H1 (cell line): ENCODE measurements around the gene COL6A2. TPM values are rescaled to one million over a fixed set of nuclear protein-coding genes. Genes with fewer than 3 reads are reported as not detected.

Experiments used
- CTCF ChIA-PET: fragments of 300-600 bp; sonication (Branson Sonifier 250); formaldehyde crosslinking; loops from one replicate; lab custom pipeline; 2021; ENCODE audit not compliant: partially characterized antibody; lab: Charles Lee
- POLR2A ChIA-PET: fragments of 300-600 bp; sonication (Branson Sonifier 250); formaldehyde crosslinking; loops from one replicate; lab custom pipeline; 2021; ENCODE audit warnings: inconsistent platforms; ENCODE audit not compliant: partially characterized antibody; lab: Charles Lee
- DNase-seq, 2 experiments: peaks; one replicate each; pipeline versions ENCODE4 v3.0.0 to v3.0.0-alpha.2; 2010 to 2022; ENCODE audit warnings: low spot score in 2 of 2, low read depth in 1 of 2, mixed read lengths in 1 of 2
- FAIRE-seq: peaks from 2 replicates; lab custom pipeline; 2011; peaks lifted over from hg19 to GRCh38; lab: Jason Lieb, UNC
- H2AFZ ChIP-seq: 2 replicates; pipeline ENCODE4 v1.8.1; 2012; ENCODE audit warnings: low read length, inconsistent platforms
- H2AK5ac ChIP-seq: 2 replicates; pipeline ENCODE4 v1.6.1; 2013; ENCODE audit warnings: low read depth, low read length
- H2BK120ac ChIP-seq: replicated peaks from 2 replicates; pipeline ENCODE3; 2013; ENCODE audit warnings: low read depth, low read length, inconsistent platforms
- H2BK12ac ChIP-seq: 2 replicates; pipeline ENCODE4 v1.6.1; 2013; ENCODE audit warnings: low read depth, low read length
- H2BK15ac ChIP-seq: 2 replicates; pipeline ENCODE4 v1.6.1; 2013; ENCODE audit warnings: low read length
- H2BK20ac ChIP-seq: 2 replicates; pipeline ENCODE4 v1.6.1; 2013; ENCODE audit warnings: low read length
- H2BK5ac ChIP-seq: 2 replicates; pipeline ENCODE4 v1.6.1; 2013; ENCODE audit warnings: low read depth, low read length
- H3K14ac ChIP-seq: 2 replicates; pipeline ENCODE4 v1.6.1; 2013; ENCODE audit warnings: inconsistent platforms; ENCODE audit not compliant: insufficient read length
- H3K18ac ChIP-seq: 2 replicates; pipeline ENCODE4 v1.6.1; 2013; ENCODE audit warnings: low read length; ENCODE audit errors: extremely low read depth
- H3K23ac ChIP-seq: 2 replicates; pipeline ENCODE4 v1.6.1; 2013; ENCODE audit warnings: inconsistent platforms; ENCODE audit not compliant: insufficient read length
- H3K23me2 ChIP-seq: 2 replicates; pipeline ENCODE4 v1.6.1; 2013; ENCODE audit warnings: low read depth, low read length
- H3K27ac ChIP-seq: 2 replicates; pipeline ENCODE4 v1.6.1; 2011; ENCODE audit warnings: low read depth, low read length, inconsistent platforms
- H3K27me3 ChIP-seq, 4 experiments: replicated peaks in 1 of 4; 1 replicate in 1 of 4; 2 replicates in 3 of 4; pipeline versions ENCODE4 v1.6.1 to v1.8.1; 2011 to 2013; ENCODE audit warnings: low read length in 3 of 4, mild to moderate bottlenecking in 3 of 4, inconsistent platforms in 2 of 4, mixed read lengths in 2 of 4, moderate library complexity in 1 of 4; ENCODE audit not compliant: control insufficient read depth in 3 of 4, insufficient read depth in 3 of 4; ENCODE audit errors: extremely low read depth in 1 of 4
- H3K36me3 ChIP-seq, 4 experiments: 2 replicates each; pipeline versions ENCODE4 v1.6.1 to v1.8.1; 2011 to 2013; ENCODE audit warnings: mild to moderate bottlenecking in 4 of 4, low read length in 3 of 4, moderate library complexity in 2 of 4, control low read depth in 1 of 4, inconsistent platforms in 1 of 4; ENCODE audit not compliant: insufficient read depth in 4 of 4, control insufficient read depth in 2 of 4
- H3K4ac ChIP-seq: replicated peaks from 2 replicates; pipeline ENCODE3; 2013; ENCODE audit warnings: low read length, low read depth, mixed read lengths, inconsistent platforms; ENCODE audit not compliant: insufficient read length
- H3K4me1 ChIP-seq, 4 experiments: replicated peaks in 1 of 4; 1 replicate in 1 of 4; 2 replicates in 3 of 4; pipeline versions ENCODE4 v1.6.1 to v1.8.1; 2011 to 2013; ENCODE audit warnings: low read length in 3 of 4, inconsistent platforms in 2 of 4, mixed read lengths in 1 of 4; ENCODE audit not compliant: insufficient read depth in 4 of 4, control insufficient read depth in 3 of 4
- H3K4me2 ChIP-seq, 2 experiments: 2 replicates each; pipeline versions ENCODE4 v1.6.1 to v1.8.1; 2011 to 2013; ENCODE audit warnings: low read depth in 2 of 2, low read length in 2 of 2, control low read depth in 1 of 2, inconsistent platforms in 1 of 2, mild to moderate bottlenecking in 1 of 2; ENCODE audit not compliant: insufficient read depth in 1 of 2
- H3K4me3 ChIP-seq, 4 experiments: fragments of 200-600, 300-600 bp in 1 of 4; sonication (generic), shearing (Covaris generic), sonication (Bioruptor Twin) in 1 of 4; 2 replicates each; pipeline versions ENCODE4 v1.5.1 to v1.8.1; 2011 to 2016; ENCODE audit warnings: low read length in 4 of 4, low read depth in 3 of 4, control low read depth in 2 of 4, inconsistent platforms in 2 of 4, mild to moderate bottlenecking in 2 of 4, mixed read lengths in 1 of 4, moderate library complexity in 1 of 4; ENCODE audit not compliant: insufficient read depth in 2 of 4; ENCODE audit errors: extremely low read depth in 1 of 4
- H3K56ac ChIP-seq: replicated peaks from 2 replicates; pipeline ENCODE3; 2013; ENCODE audit warnings: low read depth, mild to moderate bottlenecking, mixed read lengths, low read length, inconsistent platforms; ENCODE audit not compliant: insufficient read length
- H3K79me1 ChIP-seq: 2 replicates; pipeline ENCODE4 v1.6.1; 2013; ENCODE audit warnings: low read depth, low read length, control low read depth
- H3K79me2 ChIP-seq, 2 experiments: 2 replicates each; pipeline versions ENCODE4 v1.6.1 to v1.8.1; 2012 to 2013; ENCODE audit warnings: low read length in 2 of 2, mild to moderate bottlenecking in 2 of 2, inconsistent platforms in 1 of 2; ENCODE audit not compliant: insufficient read depth in 2 of 2, control insufficient read depth in 1 of 2
- H3K9ac ChIP-seq, 4 experiments: replicated peaks in 1 of 4; 1 replicate in 1 of 4; 2 replicates in 3 of 4; pipeline versions ENCODE4 v1.6.1 to v1.8.1; 2011 to 2013; ENCODE audit warnings: low read depth in 3 of 4, low read length in 3 of 4, control low read depth in 2 of 4, mild to moderate bottlenecking in 2 of 4, moderate library complexity in 2 of 4, inconsistent platforms in 1 of 4; ENCODE audit errors: extremely low read depth in 1 of 4
- H3K9me3 ChIP-seq, 2 experiments: 2 replicates each; pipeline versions ENCODE4 v1.6.1 to v1.8.1; 2012 to 2013; ENCODE audit warnings: mild to moderate bottlenecking in 2 of 2, moderate library complexity in 2 of 2, control low read depth in 1 of 2, inconsistent platforms in 1 of 2, low read depth in 1 of 2, low read length in 1 of 2, mixed read lengths in 1 of 2; ENCODE audit not compliant: insufficient read depth in 2 of 2
- H4K20me1 ChIP-seq, 2 experiments: replicated peaks in 1 of 2; 2 replicates each; pipeline versions ENCODE3 to v1.8.1; 2011 to 2013; ENCODE audit warnings: inconsistent platforms in 2 of 2, low read length in 2 of 2, mild to moderate bottlenecking in 1 of 2; ENCODE audit not compliant: insufficient read depth in 2 of 2, control insufficient read depth in 1 of 2
- H4K5ac ChIP-seq: 2 replicates; pipeline ENCODE4 v1.6.1; 2013; ENCODE audit warnings: low read length, low read depth, mixed read lengths, inconsistent platforms; ENCODE audit not compliant: insufficient read length
- H4K8ac ChIP-seq: 2 replicates; pipeline ENCODE4 v1.8.0; 2013; ENCODE audit warnings: mild to moderate bottlenecking, moderate library complexity, low read length, inconsistent platforms; ENCODE audit not compliant: insufficient read depth; ENCODE audit errors: extremely low read depth
- H4K91ac ChIP-seq: replicated peaks from 2 replicates; pipeline ENCODE3; 2013; ENCODE audit warnings: low read length, mixed read lengths, inconsistent platforms; ENCODE audit not compliant: insufficient read length
- BACH1 ChIP-seq: IDR thresholded peaks from 2 replicates; pipeline ENCODE4 v1.6.1; 2012; ENCODE audit warnings: low read length, improper control_type of control experiment
- GABPA ChIP-seq: IDR thresholded peaks from 2 replicates; pipeline ENCODE4 v1.6.1; 2011; ENCODE audit warnings: mild to moderate bottlenecking, low read length, moderate library complexity, borderline replicate concordance; ENCODE audit not compliant: insufficient read depth
- JUND ChIP-seq: IDR thresholded peaks from 2 replicates; pipeline ENCODE4 v1.6.1; 2011; ENCODE audit warnings: mild to moderate bottlenecking, improper control_type of control experiment, low read length
- KDM1A ChIP-seq: fragments of 200-600, 300-600 bp; sonication (generic); IDR thresholded peaks from 2 replicates; pipeline ENCODE4 v1.7.1; 2016; ENCODE audit warnings: mild to moderate bottlenecking, low read length, borderline replicate concordance
- KDM4A ChIP-seq: IDR thresholded peaks from one replicate; pipeline ENCODE4 v1.7.1; 2012; ENCODE audit warnings: low read depth, mild to moderate bottlenecking, moderate library complexity, low read length, inconsistent platforms; ENCODE audit not compliant: severe bottlenecking
- KDM5A ChIP-seq: fragments of 200-600 bp; IDR thresholded peaks from 2 replicates; pipeline ENCODE4 v1.7.1; 2012; ENCODE audit warnings: mild to moderate bottlenecking, low read length, inconsistent platforms, mixed read lengths
- RNF2 ChIP-seq: fragments of 200-900, 300-1000 bp; sonication (generic); IDR thresholded peaks from 2 replicates; pipeline ENCODE4 v1.7.1; 2016; ENCODE audit warnings: borderline replicate concordance, low read depth, mild to moderate bottlenecking, antibody characterized with exemption, low read length; ENCODE audit not compliant: poor library complexity, severe bottlenecking; ENCODE audit errors: missing control alignments
- TAF1 ChIP-seq: IDR thresholded peaks from 2 replicates; pipeline ENCODE4 v1.6.1; 2011; ENCODE audit warnings: mild to moderate bottlenecking, low read depth, low read length
- TEAD4 ChIP-seq: IDR thresholded peaks from 2 replicates; pipeline ENCODE4 v1.6.1; 2012; ENCODE audit warnings: low read depth, low read length, inconsistent platforms, mixed read lengths
- USF2 ChIP-seq: IDR thresholded peaks from 2 replicates; pipeline ENCODE4 v1.6.1; 2011; ENCODE audit warnings: low read length, improper control_type of control experiment
- ZNF274 ChIP-seq: IDR thresholded peaks from 2 replicates; pipeline ENCODE4 v1.7.0; 2012; ENCODE audit warnings: low read length, borderline replicate concordance; ENCODE audit errors: extremely low read depth
- WGBS, 2 experiments: shearing (Covaris generic) in 1 of 2; methylation state at CpG; one replicate each; pipeline versions ENCODE4 v1.1.6 to v1.1.7; 2013 to 2015; ENCODE audit warnings: low lambda C conversion rate in 2 of 2, mixed read lengths in 2 of 2, inconsistent platforms in 1 of 2, low coverage in 1 of 2, missing lambda C conversion rate in 1 of 2; ENCODE audit not compliant: insufficient replicate concordance in 2 of 2, insufficient coverage in 1 of 2, insufficient read length in 1 of 2; ENCODE audit errors: extremely low coverage in 1 of 2, missing lambda C conversion rate in 1 of 2; 5-methylcytosine and 5-hydroxymethylcytosine counted together
- polyA plus RNA-seq, 7 experiments: library from polyadenylated mRNA; depleted of rRNA in 3 of 7; stranded (reverse) in 5 of 7; unstranded in 2 of 7; fragments of >200 nt in 5 of 7; fragments of 200-250 nt in 2 of 7; gene quantifications; 1 replicate in 5 of 7; 2 replicates in 1 of 7; 4 replicates in 1 of 7; pipeline versions ENCODE4 v1.2.1 to v1.2.3, GENCODE V29; 2011 to 2013; ENCODE audit warnings: missing spikeins in 2 of 7, mixed read lengths in 2 of 7
- total RNA-seq: library from RNA; stranded (reverse); fragmentation: NEBNext Ultra II Directional; extraction: Animal tissue kit (Norgen Biotek cat#: 25700); gene quantifications from 2 replicates; pipeline ENCODE4 v1.2.1, GENCODE V29; 2021

The COL6A2 gene
- total and polyA plus RNA-seq, 2 of the 8 experiments (the other 6 are each of a cell fraction or from before 2014, with no cell fraction given): 60.1 to 62.7 TPM

- Histone ChIP-seq H3K18ac (no peak overlapping the region), H3K4me1 (no peaks in the 10 kb centered on the region), H3K23ac (no peak overlapping the region), H2BK120ac (no peak overlapping the region), H3K27ac (no peak overlapping the region), H3K79me2 (peaks cover 0 to 6% of the 10 kb centered on the region in 2 experiments; a peak in 1 of 4 replicates), H2BK20ac (no peak overlapping the region), H2BK12ac (no peak overlapping the region), H2BK5ac (no peak overlapping the region), H2AFZ (no peak overlapping the region), H4K91ac (no peak overlapping the region), H4K5ac (no peak overlapping the region), H3K23me2 (no peaks in the 10 kb centered on the region), H4K8ac (peak overlapping the region; percentile 57; the same call in 1 of the 2 replicates), H3K79me1 (peaks cover 2% of the 10 kb centered on the region; the same call in 1 of the 2 replicates), H4K20me1 (peaks cover 0 to 9% of the 10 kb centered on the region in 2 experiments), H3K14ac (no peak overlapping the region), H3K36me3 (no peaks in the 10 kb centered on the region; a peak in 1 of 8 replicates), H3K27me3 (no peaks in the 10 kb centered on the region), H2AK5ac (no peak overlapping the region), H3K4me2 (no peak overlapping the region), H3K9me3 (no peaks in the 10 kb centered on the region), H2BK15ac (no peak overlapping the region), H3K4ac (no peak overlapping the region), H3K56ac (no peak overlapping the region), H3K9ac (no peak overlapping the region), H3K4me3 (no peak overlapping the region)
- FAIRE-seq (no peak), DNase-seq (peak in 1 of 2 experiments; percentile 30)
- ChIA-PET CTCF (interaction anchor here (0.8 to 1.6 kb wide), 3 partner anchors 13 to 25 kb away, joined by 3 to 5 read pairs (median 3); partner anchors contain the start of gene FTCD), POLR2A (no interaction called here)
- TF ChIP-seq RNF2 (no peak), TAF1 (no peak), JUND (no peak), ZNF274 (no peak), KDM1A (no peak), KDM4A (no peak), BACH1 (no peak), GABPA (no peak), USF2 (no peak), KDM5A (no peak), TEAD4 (no peak)
- 87% methylated on average over 14 of the region's 14 CpGs; no CpG with 5 or more reads in 1 of the 2 experiments for WGBS, 2 experiments
Observed at GRCh38 chr21:46168238-46168637, 70.3 kb downstream of the COL6A2 start.
